ENCODE results near the gene PRIM1.
"Not testable (repeated sequence)": the region's sequence is repeated elsewhere in the genome, so short reads cannot be mapped to it uniquely, and the experiment has no call there.

Gene PRIM1

GRCh38 chr12:56751712-56752598 is at the start of gene PRIM1:
TSS of gene PRIM1 (minus strand) at chr12:56752323. CDS start at chr12:56752298, 25 bp downstream.
- TF ChIP-seq CTCF (IDR thresholded peaks at IDR 0.05; ENCODE audit: low read depth, low read length) = no peak
- peak within 1 kb of the TSS; percentile 92 for H3K4me3 ChIP-seq (ENCODE audit: low read depth, low read length)

- no peak overlapping the region for H3K4me3 ChIP-seq (ENCODE audit: low read depth, low read length)
- no peak for TF ChIP-seq CTCF (IDR thresholded peaks at IDR 0.05; ENCODE audit: low read depth, low read length)
Observed at GRCh38 chr12:56800221-56800620, 48.1 kb upstream of the PRIM1 start.

GRCh38 chr12:56799345-56799744 is 47.2 kb upstream of the PRIM1 start:
- H3K4me3 ChIP-seq (ENCODE audit: low read depth, low read length) = not testable (repeated sequence)

GRCh38 chr12:56795791-56796190 is 43.7 kb upstream of the PRIM1 start:
- H3K4me3 ChIP-seq (ENCODE audit: low read depth, low read length) = not testable (repeated sequence)

- not testable (repeated sequence) for H3K4me3 ChIP-seq (ENCODE audit: low read depth, low read length)
Observed at GRCh38 chr12:56795046-56795562, 43.0 kb upstream of the PRIM1 start.

GRCh38 chr12:56793124-56793523 is 41.0 kb upstream of the PRIM1 start:
- H3K4me3 ChIP-seq (ENCODE audit: low read depth, low read length) = not testable (repeated sequence)

GRCh38 chr12:56792678-56793077 is 40.6 kb upstream of the PRIM1 start:
- H3K4me3 ChIP-seq (ENCODE audit: low read depth, low read length) = no peak overlapping the region
- no peak for TF ChIP-seq CTCF (IDR thresholded peaks at IDR 0.05; ENCODE audit: low read depth, low read length)

- H3K4me3 ChIP-seq (ENCODE audit: low read depth, low read length) = not testable (repeated sequence)
Observed at GRCh38 chr12:56789429-56789828, 37.3 kb upstream of the PRIM1 start.

- H3K4me3 ChIP-seq (ENCODE audit: low read depth, low read length) = no peak overlapping the region
- no peak for TF ChIP-seq CTCF (IDR thresholded peaks at IDR 0.05; ENCODE audit: low read depth, low read length)
Observed at GRCh38 chr12:56787498-56787897, 35.4 kb upstream of the PRIM1 start.

- TF ChIP-seq CTCF (IDR thresholded peaks at IDR 0.05; ENCODE audit: low read depth, low read length) = no peak
- no peak overlapping the region for H3K4me3 ChIP-seq (ENCODE audit: low read depth, low read length)
Observed at GRCh38 chr12:56785874-56786273, 33.8 kb upstream of the PRIM1 start.

Measured in WI38 (cell line).